HG03457 (cell line): Measurements from ENCODE around the gene KCNJ10.

ENCODE experiments used
- ATAC-seq: cut with Tn5 transposase; IDR thresholded peaks from one replicate; pipeline ENCODE4 v1.9.1; 2021; ENCODE audit warnings: moderate number of reproducible peaks; ENCODE audit not compliant: unreplicated experiment

The KCNJ10 gene

DNA sequence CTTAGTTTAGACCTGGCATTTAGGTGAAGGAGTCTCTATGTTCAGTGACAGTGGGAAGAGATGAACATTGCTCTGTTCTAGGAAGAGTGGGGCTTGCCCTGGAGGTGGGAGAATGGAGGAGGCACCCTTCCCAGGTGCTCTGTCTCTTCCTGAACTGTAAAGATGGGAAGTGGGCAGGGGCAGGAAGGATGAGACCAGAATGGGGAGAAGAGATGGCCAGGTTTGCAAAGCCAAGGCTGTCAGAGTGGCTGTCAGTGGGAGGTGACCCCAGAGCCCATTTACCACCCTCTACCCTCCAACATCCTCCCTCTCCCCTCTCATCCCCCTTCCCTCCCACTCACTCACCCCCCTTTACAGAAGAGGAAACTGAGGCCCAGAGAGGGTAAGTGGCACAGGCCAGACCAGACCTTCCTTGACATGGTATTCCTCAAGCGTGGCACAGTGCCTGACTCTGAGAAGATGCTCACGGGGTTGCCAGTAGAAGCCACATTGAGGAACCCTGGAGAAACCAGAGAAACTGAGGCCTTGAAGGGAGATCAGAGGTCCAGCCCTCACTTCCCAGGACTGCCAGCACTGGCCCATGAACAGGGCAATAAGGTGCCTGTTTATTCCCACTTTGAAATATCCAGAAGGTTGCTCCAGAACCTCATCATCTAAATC lies 29.9 kb upstream of the KCNJ10 start:
- ATAC-seq = no peak

DNA sequence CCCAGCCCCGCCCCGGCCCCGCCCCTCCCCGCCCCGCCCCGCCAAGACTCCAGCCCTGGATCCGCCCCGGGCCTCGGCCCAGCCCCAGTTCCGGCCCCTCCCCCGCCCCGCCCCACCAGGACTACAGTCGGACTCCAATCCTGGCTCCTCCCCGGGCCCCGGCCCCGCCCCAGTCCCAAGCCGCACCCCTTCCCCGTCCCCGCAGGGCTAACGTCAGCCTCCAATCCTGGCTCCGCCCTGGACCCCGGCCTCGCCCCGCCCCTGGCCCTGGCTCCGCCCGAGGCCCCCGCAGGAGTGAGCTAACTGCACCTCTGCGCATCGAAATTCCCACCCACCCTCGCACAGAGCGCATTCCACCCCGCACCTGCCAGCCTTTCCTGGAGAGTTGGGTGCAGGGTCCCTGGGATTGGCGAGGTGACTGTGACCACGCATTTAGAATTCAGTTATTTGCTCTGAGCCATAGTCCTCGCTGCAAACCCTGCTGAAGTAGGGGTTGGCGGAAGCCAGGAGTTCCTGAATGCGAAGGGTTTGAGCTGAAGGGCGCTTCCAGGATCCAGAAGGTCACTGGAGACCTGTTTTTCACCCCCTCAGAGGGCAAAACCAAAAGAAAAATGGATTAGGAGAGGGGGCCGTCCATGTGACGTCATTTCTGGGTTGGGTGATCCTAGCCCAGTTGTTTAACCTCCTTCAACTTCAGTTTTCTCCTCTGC lies 29.0 kb upstream of the KCNJ10 start:
- peak; percentile 77 for ATAC-seq

GRCh38 chr1:160097911-160098851 lies 28.2 kb upstream of the KCNJ10 start, which contains the start of gene IGSF8:
TSS of gene IGSF8 (minus strand) at chr1:160098619. CDS start at chr1:160098472, 147 bp downstream.
- ATAC-seq = peak; percentile 30

- ATAC-seq = no peak
Observed at GRCh38 chr1:160097151-160097910, 27.4 kb upstream of the KCNJ10 start.

DNA sequence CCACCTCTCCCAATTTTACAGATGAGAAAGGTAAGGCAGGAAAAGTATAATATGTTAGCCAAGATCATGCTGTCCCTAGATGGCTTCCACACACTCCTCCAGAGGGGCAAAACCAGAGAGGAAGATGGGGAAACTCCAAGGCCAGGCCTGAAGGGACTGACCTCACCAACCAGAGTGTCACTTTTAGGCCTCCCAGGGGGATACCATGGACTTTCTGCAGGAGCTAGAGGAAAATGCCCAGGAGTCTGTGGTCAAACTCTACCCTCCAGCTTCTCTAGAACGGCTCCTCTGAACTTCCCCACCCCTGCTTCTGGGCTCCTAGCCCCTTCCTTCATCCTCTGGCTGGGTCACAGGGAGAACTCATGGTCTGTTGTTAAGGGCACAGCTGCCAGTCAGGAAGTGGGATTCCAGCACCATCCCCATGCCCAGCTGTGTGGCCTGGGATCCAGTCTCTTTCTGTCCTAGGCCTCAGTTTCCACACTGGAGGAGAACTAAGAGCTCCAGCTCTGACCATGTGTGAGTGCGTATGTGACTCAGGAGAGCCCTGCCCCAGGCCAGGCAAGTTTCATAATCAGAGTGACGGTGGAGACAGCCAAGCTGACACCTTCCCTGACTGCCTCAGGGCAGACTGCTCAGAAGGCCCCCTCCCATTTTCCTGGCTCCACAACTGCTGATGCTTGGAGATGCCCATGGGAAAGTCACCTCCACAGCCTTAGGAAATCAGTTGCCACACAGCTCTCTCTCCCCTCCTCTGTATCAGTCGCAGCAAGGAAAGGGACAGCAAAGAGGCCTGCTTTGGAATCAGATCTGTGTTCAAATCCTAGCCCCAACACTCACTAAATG lies 26.5 kb upstream of the KCNJ10 start:
- ATAC-seq = no peak

GRCh38 chr1:160095382-160096105 lies 25.6 kb upstream of the KCNJ10 start:
- ATAC-seq = no peak

DNA sequence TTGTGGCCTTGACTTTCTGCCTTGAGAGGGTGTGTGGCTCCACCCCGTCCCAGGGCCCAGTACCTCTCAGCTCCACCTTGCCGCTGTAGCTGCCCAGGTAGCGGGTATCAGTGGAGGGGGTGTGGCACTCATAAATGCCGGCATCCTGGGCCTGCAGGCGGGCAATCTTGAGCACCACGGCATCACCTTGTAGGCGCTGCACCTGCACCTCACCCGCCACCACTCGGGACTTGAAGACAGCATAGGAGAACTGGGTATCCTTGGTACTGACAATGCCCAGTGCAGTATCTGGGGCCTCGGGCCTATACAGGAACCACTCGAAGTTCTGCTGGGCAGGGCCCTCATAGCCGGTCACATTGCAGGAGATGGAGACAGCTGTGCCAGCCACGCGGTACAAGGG lies 24.8 kb upstream of the KCNJ10 start:
- no peak for ATAC-seq

- no peak for ATAC-seq
Observed at GRCh38 chr1:160094291-160094625, 24.3 kb upstream of the KCNJ10 start.

DNA sequence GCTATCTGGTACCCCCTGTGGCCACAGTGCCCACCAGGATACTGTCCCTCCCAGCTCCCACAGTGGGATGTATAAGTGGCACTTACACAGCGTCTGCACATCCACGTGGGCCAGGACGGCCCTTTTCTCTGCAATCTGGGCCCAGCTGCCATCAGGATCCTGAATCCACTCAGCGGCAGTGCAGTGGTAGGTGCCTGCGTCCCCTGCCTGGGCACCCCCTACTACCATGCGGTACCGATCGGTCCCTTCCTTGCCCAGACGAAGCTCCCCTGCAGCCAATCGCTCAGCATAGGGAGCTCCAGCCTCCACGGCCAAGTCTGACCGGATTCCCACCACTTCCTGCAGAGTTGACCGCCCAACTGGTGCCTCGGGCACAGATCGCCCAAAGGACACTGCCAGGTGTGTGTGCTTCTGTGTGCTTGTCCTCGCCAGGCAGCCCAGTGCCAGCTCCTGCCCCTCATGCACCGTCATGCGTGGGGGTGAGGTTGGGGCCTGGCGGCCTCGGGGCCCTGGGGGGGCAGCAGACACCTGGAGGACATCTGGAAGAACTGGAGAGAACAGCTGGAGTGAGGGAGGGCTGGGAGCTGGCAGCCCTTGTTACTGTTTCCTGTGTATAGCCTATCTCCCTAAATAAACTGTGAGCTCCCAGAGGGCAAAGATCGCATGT lies 23.8 kb upstream of the KCNJ10 start:
- ATAC-seq = no peak

DNA sequence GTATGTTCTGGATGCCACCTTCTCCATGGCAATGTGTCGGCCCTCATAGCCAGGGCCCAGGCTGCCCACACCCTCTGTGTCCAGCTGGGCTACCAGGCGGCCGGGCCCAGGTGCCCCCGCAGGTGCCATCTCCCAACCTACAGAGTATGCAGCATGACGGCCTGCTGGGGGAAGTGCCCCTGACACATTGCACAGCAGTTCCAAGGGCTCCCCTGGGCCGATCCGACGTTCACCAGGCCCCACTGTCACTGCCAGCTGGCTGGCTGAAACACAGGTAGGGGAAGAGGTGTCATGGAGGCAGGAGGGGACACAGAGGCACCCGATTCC lies 23.1 kb upstream of the KCNJ10 start:
- ATAC-seq = no peak

DNA sequence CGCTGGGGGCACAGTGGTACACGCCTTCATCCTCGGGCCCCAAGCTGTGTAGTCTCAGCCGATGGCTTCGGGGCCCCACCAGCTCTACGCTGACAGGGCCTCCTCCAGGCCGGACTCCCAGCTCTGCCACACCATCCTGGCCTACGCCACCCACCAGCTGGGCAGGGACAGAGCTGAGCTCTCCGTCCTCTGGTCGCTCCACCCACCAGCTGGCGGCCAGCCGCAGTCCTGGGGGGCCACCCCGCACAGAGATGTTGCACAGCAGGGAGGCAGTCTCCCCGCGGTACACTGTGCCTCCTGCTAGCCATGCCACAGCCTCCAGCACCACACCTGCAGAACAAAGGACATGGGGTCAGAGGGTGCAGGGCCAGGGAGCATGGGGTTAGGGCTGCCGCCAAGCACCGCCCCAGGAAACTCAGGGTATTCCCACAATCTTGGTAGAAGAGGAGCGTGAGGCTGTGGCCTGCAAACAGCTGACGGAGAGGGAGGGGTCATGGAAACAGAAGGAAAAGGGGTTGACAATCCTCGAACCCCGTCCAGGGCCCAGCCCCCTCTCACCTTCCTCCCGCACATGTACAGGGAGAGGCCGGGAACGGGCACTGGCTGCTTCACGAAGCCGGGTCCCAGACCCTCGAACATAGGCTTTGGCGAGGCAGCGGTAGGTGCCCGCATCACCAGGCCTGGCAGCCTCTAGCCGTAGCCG lies 22.6 kb upstream of the KCNJ10 start:
- ATAC-seq = no peak

GRCh38 chr1:160091666-160092223 lies 21.8 kb upstream of the KCNJ10 start:
- ATAC-seq = no peak

- no peak for ATAC-seq
Observed at GRCh38 chr1:160090760-160091159, 20.8 kb upstream of the KCNJ10 start.

DNA sequence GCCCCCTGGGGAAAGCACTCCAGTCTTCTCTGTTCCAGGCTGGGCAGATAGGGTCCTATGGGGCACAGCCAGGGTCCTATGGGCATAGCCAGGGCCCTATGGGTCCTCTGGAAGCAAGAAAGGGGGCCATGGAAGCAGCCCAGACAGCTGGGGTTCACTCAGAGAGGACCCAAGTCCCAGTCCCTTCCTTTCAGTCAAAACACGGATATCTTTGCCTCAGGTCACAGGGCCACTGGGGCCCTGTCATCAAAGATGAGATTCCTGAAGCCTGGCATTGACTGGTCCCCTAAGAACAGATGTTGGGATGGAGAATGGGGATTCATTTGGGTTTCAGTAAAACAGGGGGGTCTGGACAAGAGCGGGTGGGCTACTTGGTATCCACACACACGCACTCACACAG lies 19.9 kb upstream of the KCNJ10 start:
- no peak for ATAC-seq

- ATAC-seq = no peak
Observed at GRCh38 chr1:160087118-160087662, 17.2 kb upstream of the KCNJ10 start.

DNA sequence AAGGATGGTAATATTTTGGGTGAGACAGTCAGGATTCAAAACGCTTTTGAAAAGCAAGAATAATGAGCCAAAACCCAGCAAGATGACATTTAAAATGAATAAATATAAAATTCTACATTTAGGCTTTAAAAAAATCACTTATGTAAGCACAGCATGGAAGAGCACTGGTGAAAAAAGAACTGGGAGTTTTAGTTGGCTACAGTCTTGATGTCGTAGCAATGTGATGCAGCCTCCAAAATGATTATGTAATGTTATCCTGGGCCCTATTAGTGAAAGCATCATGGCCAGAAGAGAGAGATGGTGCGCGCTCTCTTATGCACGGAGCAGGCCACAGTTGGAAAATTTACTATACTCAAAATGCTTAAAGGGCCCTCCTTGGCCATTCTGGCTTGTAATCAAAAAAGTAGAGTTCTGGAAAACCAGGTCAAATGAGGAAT lies 16.5 kb upstream of the KCNJ10 start:
- no peak for ATAC-seq

GRCh38 chr1:160085686-160086455 lies 15.9 kb upstream of the KCNJ10 start:
- no peak for ATAC-seq
